Endodermal cell (in vitro differentiated cells): ENCODE measurements around the gene UNC93A. TPM values are rescaled to one million over a fixed set of nuclear protein-coding genes. Genes with fewer than 3 reads are reported as not detected.

Source experiments
- DNase-seq: peaks from one replicate; pipeline ENCODE4 v3.0.0-alpha.2; 2017
- H3K27ac ChIP-seq: 2 replicates; pipeline ENCODE4 v1.5.1; 2013; ENCODE audit warnings: mild to moderate bottlenecking, low read depth, low read length, moderate library complexity
- H3K27me3 ChIP-seq: 2 replicates; pipeline ENCODE4 v1.6.1; 2013; ENCODE audit warnings: mild to moderate bottlenecking, low read length, moderate library complexity; ENCODE audit not compliant: insufficient read depth, control insufficient read depth, poor library complexity, severe bottlenecking
- H3K36me3 ChIP-seq: 2 replicates; pipeline ENCODE4 v1.7.0; 2013; ENCODE audit warnings: mild to moderate bottlenecking, low read length, moderate library complexity; ENCODE audit not compliant: control insufficient read depth, insufficient read depth
- H3K4me1 ChIP-seq: one replicate; pipeline ENCODE4 v1.7.0; 2013; ENCODE audit warnings: low read length; ENCODE audit not compliant: control insufficient read depth, insufficient read depth
- H3K4me3 ChIP-seq: 2 replicates; pipeline ENCODE4 v1.5.1; 2013; ENCODE audit warnings: mild to moderate bottlenecking, low read length, moderate library complexity
- H3K9ac ChIP-seq: 2 replicates; pipeline ENCODE4 v1.6.1; 2013; ENCODE audit warnings: mild to moderate bottlenecking, low read length, moderate library complexity; ENCODE audit not compliant: poor library complexity, severe bottlenecking; ENCODE audit errors: extremely low read depth
- H3K9me3 ChIP-seq: 2 replicates; pipeline ENCODE4 v1.6.1; 2013; ENCODE audit warnings: mild to moderate bottlenecking, low read length, moderate library complexity; ENCODE audit not compliant: control insufficient read depth
- H3K27ac Mint-ChIP-seq: 2 replicates; pipeline ENCODE4 v1.8.0; 2020; ENCODE audit warnings: mixed read lengths
- H3K27me3 Mint-ChIP-seq: 2 replicates; pipeline ENCODE4 v1.8.0; 2021; ENCODE audit warnings: mild to moderate bottlenecking, mixed read lengths; ENCODE audit not compliant: insufficient read depth
- H3K36me3 Mint-ChIP-seq: 2 replicates; pipeline ENCODE4 v1.8.0; 2020; ENCODE audit warnings: low read depth, mixed read lengths
- H3K4me1 Mint-ChIP-seq: 2 replicates; pipeline ENCODE4 v1.8.0; 2020; ENCODE audit warnings: mixed read lengths
- H3K4me3 Mint-ChIP-seq: 2 replicates; pipeline ENCODE4 v1.8.0; 2020; ENCODE audit warnings: mild to moderate bottlenecking, moderate library complexity, mixed read lengths
- H3K9me3 Mint-ChIP-seq: 2 replicates; pipeline ENCODE4 v1.8.0; 2020; ENCODE audit warnings: mild to moderate bottlenecking, mixed read lengths
- WGBS, 2 experiments: methylation state at CpG; one replicate each; pipeline versions ENCODE4 v1.1.5 to v1.1.7; 2013; ENCODE audit warnings: missing lambda C conversion rate in 2 of 2, mixed read lengths in 1 of 2; ENCODE audit not compliant: insufficient coverage in 1 of 2, insufficient read length in 1 of 2; 5-methylcytosine and 5-hydroxymethylcytosine counted together
- total RNA-seq, 2 donors: library from RNA; stranded (reverse); fragmentation: NEBNext Ultra II Directional in 1 of 2; extraction: Animal tissue kit (Norgen Biotek cat#: 25700) in 1 of 2; gene quantifications; 2 replicates in 1 of 2; 3 replicates in 1 of 2; pipeline ENCODE4 v1.2.1, GENCODE V29; 2021
- TF ChIP-seq, protein P1 (sequence below): fragments of 200-600 bp; sonication (generic); conservative IDR thresholded peaks from 2 replicates; pipeline ENCODE4 v1.5.0; 2021; ENCODE audit warnings: antibody characterized with exemption, mild to moderate bottlenecking

UNC93A gene
- total RNA-seq, 2 donors from 2014 or later = 2.0 to 4.0 TPM

DNA sequence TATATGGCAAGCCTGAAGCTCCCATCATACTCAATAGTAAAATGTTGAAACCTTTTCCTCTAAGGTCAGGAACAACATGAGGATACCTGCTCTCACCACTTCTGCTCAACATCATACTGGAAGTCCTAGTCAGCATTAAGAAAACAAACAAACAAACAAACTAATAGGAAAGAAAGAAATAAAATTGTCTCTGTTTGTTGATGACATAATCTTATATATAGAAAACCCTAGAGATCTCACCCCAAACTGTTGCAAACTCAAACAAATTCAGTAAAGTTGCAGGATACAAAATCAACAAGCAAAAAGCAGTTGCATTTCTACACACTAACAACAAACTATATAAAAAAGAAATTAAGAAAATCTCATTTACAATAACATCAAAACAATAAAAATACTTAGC, 54.2 kb downstream of the UNC93A start:
- H3K4me3 ChIP-seq = no peak overlapping the region
- H3K4me3 Mint-ChIP-seq = no peak overlapping the region
- no peaks in the 10 kb centered on the region for H3K9me3 Mint-ChIP-seq
- no peak for DNase-seq
- H3K36me3 ChIP-seq = no peaks in the 10 kb centered on the region
- peaks cover 23% of the 10 kb centered on the region for H3K27me3 ChIP-seq
- H3K4me1 ChIP-seq = peaks cover 3% of the 10 kb centered on the region
- H3K9ac ChIP-seq = no peak overlapping the region
- H3K27ac ChIP-seq = no peak overlapping the region
- H3K4me1 Mint-ChIP-seq = peaks cover 19% of the 10 kb centered on the region
- H3K9me3 ChIP-seq = no peaks in the 10 kb centered on the region
- TF ChIP-seq, protein P1, sequence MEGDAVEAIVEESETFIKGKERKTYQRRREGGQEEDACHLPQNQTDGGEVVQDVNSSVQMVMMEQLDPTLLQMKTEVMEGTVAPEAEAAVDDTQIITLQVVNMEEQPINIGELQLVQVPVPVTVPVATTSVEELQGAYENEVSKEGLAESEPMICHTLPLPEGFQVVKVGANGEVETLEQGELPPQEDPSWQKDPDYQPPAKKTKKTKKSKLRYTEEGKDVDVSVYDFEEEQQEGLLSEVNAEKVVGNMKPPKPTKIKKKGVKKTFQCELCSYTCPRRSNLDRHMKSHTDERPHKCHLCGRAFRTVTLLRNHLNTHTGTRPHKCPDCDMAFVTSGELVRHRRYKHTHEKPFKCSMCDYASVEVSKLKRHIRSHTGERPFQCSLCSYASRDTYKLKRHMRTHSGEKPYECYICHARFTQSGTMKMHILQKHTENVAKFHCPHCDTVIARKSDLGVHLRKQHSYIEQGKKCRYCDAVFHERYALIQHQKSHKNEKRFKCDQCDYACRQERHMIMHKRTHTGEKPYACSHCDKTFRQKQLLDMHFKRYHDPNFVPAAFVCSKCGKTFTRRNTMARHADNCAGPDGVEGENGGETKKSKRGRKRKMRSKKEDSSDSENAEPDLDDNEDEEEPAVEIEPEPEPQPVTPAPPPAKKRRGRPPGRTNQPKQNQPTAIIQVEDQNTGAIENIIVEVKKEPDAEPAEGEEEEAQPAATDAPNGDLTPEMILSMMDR = no peak
- peaks cover 60% of the 10 kb centered on the region for H3K27me3 Mint-ChIP-seq
- H3K27ac Mint-ChIP-seq = no peak overlapping the region
- H3K36me3 Mint-ChIP-seq = no peaks in the 10 kb centered on the region

DNA sequence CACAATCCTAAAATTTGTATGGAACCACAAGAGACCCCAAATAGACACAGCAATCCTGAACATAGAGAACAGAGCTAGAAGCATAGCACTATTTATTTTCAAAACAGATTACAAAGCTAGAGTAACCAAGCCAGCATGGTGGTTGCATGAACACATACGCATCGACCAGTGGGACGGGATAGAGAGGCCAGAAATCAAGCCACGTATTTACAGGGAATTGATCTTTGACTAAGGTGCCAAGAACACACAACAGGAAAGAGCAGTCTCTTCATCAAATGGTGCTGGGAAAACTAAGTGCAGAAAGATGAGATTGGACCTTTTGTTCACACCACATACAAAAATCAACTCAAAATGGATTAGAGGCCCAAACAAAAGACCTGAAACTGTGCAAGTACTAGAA, 54.8 kb downstream of the UNC93A start:
- Mint-ChIP-seq H3K4me1 (peaks cover 19% of the 10 kb centered on the region), H3K4me3 (no peak overlapping the region), H3K9me3 (no peaks in the 10 kb centered on the region), H3K27ac (no peak overlapping the region), H3K27me3 (peaks cover 60% of the 10 kb centered on the region), H3K36me3 (no peaks in the 10 kb centered on the region)
- TF ChIP-seq, protein P1 = no peak
- H3K4me1 ChIP-seq = peaks cover 3% of the 10 kb centered on the region
- peak; percentile 20 for DNase-seq
- no peaks in the 10 kb centered on the region for H3K9me3 ChIP-seq
- H3K9ac ChIP-seq = no peak overlapping the region
- no peak overlapping the region for H3K4me3 ChIP-seq
- H3K36me3 ChIP-seq = no peaks in the 10 kb centered on the region
- H3K27ac ChIP-seq = no peak overlapping the region
- 83 to 93% methylated on average over 4 of the region's 4 CpGs for WGBS, 2 experiments
- peaks cover 29% of the 10 kb centered on the region for H3K27me3 ChIP-seq

DNA sequence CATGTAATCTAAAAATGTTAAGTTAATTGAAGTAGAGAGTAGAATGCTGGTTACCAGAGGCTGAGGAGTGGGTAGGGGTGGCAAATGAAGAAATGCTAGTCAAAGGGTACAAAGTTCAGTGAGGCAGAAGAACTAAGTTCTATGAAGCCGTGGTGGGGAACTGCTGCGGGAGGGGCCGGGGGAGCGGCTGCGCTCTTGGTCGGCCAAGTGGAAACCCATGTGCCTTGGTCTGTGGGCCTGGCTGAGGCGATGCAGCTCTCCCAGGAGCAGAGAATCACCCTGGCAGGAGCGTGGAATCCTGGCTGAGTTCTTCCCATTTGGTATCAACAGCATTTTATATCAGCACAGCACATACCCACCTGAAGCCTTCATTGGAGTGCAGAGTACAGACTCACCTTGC, 56.1 kb downstream of the UNC93A start:
- Histone ChIP-seq H3K9me3 (peaks cover 4% of the 10 kb centered on the region), H3K4me3 (no peak overlapping the region), H3K36me3 (no peaks in the 10 kb centered on the region), H3K4me1 (peaks cover 3% of the 10 kb centered on the region), H3K9ac (no peak overlapping the region), H3K27ac (no peak overlapping the region), H3K27me3 (peaks cover 31% of the 10 kb centered on the region)
- DNase-seq = peak; percentile 31
- no peaks in the 10 kb centered on the region for H3K36me3 Mint-ChIP-seq
- peaks cover 64% of the 10 kb centered on the region for H3K27me3 Mint-ChIP-seq
- H3K9me3 Mint-ChIP-seq = peaks cover 5% of the 10 kb centered on the region
- no peak overlapping the region for H3K4me3 Mint-ChIP-seq
- 89 to 93% methylated on average over 7 to 8 of the region's 8 CpGs for WGBS, 2 experiments
- peaks cover 9% of the 10 kb centered on the region for H3K4me1 Mint-ChIP-seq
- TF ChIP-seq, protein P1 = no peak
- H3K27ac Mint-ChIP-seq = no peak overlapping the region
